Esophagus muscularis mucosa (tissue), 4 donors: Measurements from ENCODE around the gene SERTAD2.

Source experiments
- EP300 ChIP-seq: sonication (generic); formaldehyde crosslinking; IDR thresholded peaks from one replicate; pipeline ENCODE4 v1.6.1; 2017; ENCODE audit warnings: antibody characterized with exemption
- POLR2A ChIP-seq: fragments of 450-650 bp; IDR thresholded peaks from one replicate; pipeline ENCODE4 v1.6.1; 2017; ENCODE audit warnings: antibody characterized with exemption, moderate library complexity, mild to moderate bottlenecking, low read depth
- POLR2AphosphoS5 ChIP-seq, 2 donors: sonication (generic); formaldehyde crosslinking; IDR thresholded peaks; one replicate each; pipeline ENCODE4 v1.6.1; 2017; ENCODE audit warnings: antibody characterized with exemption in 2 of 2
- TF ChIP-seq, protein P1 (sequence below), 3 experiments: fragments of 200-600 bp in 2 of 3; fragments of 450-650 bp in 1 of 3; sonication (generic) in 2 of 3; IDR thresholded peaks; one replicate each; pipeline ENCODE4 v1.5.1; 2017 to 2019; ENCODE audit warnings: antibody characterized with exemption in 3 of 3, mild to moderate bottlenecking in 2 of 3, moderate library complexity in 1 of 3

DNA sequence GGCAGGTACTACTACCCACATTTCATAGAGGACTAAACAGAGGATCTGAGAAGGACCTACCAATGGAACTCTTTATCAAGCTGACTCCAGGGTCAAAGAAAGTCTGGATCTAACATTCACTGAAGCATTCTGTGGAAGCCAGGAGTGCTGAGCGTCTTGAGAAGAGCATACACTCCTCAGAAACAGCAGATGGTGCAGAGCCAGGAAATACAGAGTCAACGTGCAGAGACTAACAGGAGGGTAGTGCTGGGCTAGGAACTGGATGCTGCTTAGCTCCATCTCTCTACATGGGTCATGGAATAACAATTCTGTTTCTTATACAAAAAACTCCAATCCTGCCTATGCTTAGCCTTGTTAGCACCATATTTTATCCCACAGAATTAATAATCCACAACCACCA is 5.5 kb upstream of the SERTAD2 start:
- no peak for TF ChIP-seq EP300
- TF ChIP-seq, protein P1, sequence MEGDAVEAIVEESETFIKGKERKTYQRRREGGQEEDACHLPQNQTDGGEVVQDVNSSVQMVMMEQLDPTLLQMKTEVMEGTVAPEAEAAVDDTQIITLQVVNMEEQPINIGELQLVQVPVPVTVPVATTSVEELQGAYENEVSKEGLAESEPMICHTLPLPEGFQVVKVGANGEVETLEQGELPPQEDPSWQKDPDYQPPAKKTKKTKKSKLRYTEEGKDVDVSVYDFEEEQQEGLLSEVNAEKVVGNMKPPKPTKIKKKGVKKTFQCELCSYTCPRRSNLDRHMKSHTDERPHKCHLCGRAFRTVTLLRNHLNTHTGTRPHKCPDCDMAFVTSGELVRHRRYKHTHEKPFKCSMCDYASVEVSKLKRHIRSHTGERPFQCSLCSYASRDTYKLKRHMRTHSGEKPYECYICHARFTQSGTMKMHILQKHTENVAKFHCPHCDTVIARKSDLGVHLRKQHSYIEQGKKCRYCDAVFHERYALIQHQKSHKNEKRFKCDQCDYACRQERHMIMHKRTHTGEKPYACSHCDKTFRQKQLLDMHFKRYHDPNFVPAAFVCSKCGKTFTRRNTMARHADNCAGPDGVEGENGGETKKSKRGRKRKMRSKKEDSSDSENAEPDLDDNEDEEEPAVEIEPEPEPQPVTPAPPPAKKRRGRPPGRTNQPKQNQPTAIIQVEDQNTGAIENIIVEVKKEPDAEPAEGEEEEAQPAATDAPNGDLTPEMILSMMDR (IDR thresholded peaks at IDR 0.05) = no peak
- no peak for TF ChIP-seq POLR2A
- TF ChIP-seq POLR2AphosphoS5 (IDR thresholded peaks at IDR 0.05) = no peak
